ENCODE measurements around the gene IGFL1. TPM values are rescaled to one million over a fixed set of nuclear protein-coding genes. Genes with fewer than 3 reads are reported as not detected.
"Not testable (repeated sequence)": the region's sequence is repeated elsewhere in the genome, so short reads cannot be mapped to it uniquely, and the experiment has no call there.

The IGFL1 gene
- total RNA-seq, 1 donor from 2014 or later: not detected

GRCh38 chr19:46221152-46221551, 8.4 kb upstream of the IGFL1 start:
- DNase-seq (ENCODE audit: low spot score in 2 of 2): no peak
- FAIRE-seq: no peak

GRCh38 chr19:46221981-46222610, 7.4 kb upstream of the IGFL1 start:
- peak in 1 of 2 donors; percentile 33 for DNase-seq (ENCODE audit: low spot score in 2 of 2)
- FAIRE-seq: no peak

GRCh38 chr19:46223787-46224186, 5.8 kb upstream of the IGFL1 start:
- FAIRE-seq; DNase-seq (ENCODE audit: low spot score in 2 of 2): not testable (repeated sequence)

- DNase-seq (ENCODE audit: low spot score in 2 of 2) (no peak), FAIRE-seq (no peak)
These were observed 4.8 kb upstream of the IGFL1 start for GRCh38 chr19:46224773-46225172.

- FAIRE-seq: no peak
- no peak for DNase-seq (ENCODE audit: low spot score in 2 of 2)
These were observed 4.0 kb upstream of the IGFL1 start for GRCh38 chr19:46225558-46226004.

- no peak for FAIRE-seq
- DNase-seq (ENCODE audit: low spot score in 2 of 2): no peak
These were observed 3.0 kb upstream of the IGFL1 start for GRCh38 chr19:46226438-46226973.

GRCh38 chr19:46232029-46232428, 2.5 kb downstream of the IGFL1 start:
- no peak for FAIRE-seq
- DNase-seq (ENCODE audit: low spot score in 2 of 2): no peak

- no peak for DNase-seq (ENCODE audit: low spot score in 2 of 2)
- FAIRE-seq: no peak
These were observed 2.9 kb downstream of the IGFL1 start for GRCh38 chr19:46232468-46232867.

- no peak for DNase-seq (ENCODE audit: low spot score in 2 of 2)
- no peak for FAIRE-seq
These were observed 3.5 kb downstream of the IGFL1 start for GRCh38 chr19:46232938-46233621.

- FAIRE-seq; DNase-seq (ENCODE audit: low spot score in 2 of 2): not testable (repeated sequence)
These were observed 4.3 kb downstream of the IGFL1 start for GRCh38 chr19:46233871-46234270.

GRCh38 chr19:46238141-46238540, 8.6 kb downstream of the IGFL1 start:
- not testable (repeated sequence) for DNase-seq (ENCODE audit: low spot score in 2 of 2); FAIRE-seq

- FAIRE-seq (no peak), DNase-seq (ENCODE audit: low spot score in 2 of 2) (no peak)
These were observed 9.9 kb downstream of the IGFL1 start for GRCh38 chr19:46239193-46240024.

GRCh38 chr19:46240693-46241092, 11.2 kb downstream of the IGFL1 start:
- FAIRE-seq (no peak), DNase-seq (ENCODE audit: low spot score in 2 of 2) (no peak)

GRCh38 chr19:46241626-46242025, 12.1 kb downstream of the IGFL1 start:
- no peak for DNase-seq (ENCODE audit: low spot score in 2 of 2)
- FAIRE-seq: no peak

- DNase-seq (ENCODE audit: low spot score in 2 of 2); FAIRE-seq: not testable (repeated sequence)
These were observed 13.6 kb downstream of the IGFL1 start for GRCh38 chr19:46243081-46243654.

GRCh38 chr19:46250076-46250735, 20.7 kb downstream of the IGFL1 start:
- DNase-seq (ENCODE audit: low spot score in 2 of 2) (no peak), FAIRE-seq (no peak)

GRCh38 chr19:46251416-46251815, 21.9 kb downstream of the IGFL1 start:
- DNase-seq (ENCODE audit: low spot score in 2 of 2): no peak
- no peak for FAIRE-seq

GRCh38 chr19:46254776-46255175, 25.2 kb downstream of the IGFL1 start:
- no peak for DNase-seq (ENCODE audit: low spot score in 2 of 2)
- FAIRE-seq: no peak

- FAIRE-seq: no peak
- DNase-seq (ENCODE audit: low spot score in 2 of 2): no peak
These were observed 27.3 kb downstream of the IGFL1 start for GRCh38 chr19:46256855-46257254.

- FAIRE-seq; DNase-seq (ENCODE audit: low spot score in 2 of 2): not testable (repeated sequence)
These were observed 32.0 kb downstream of the IGFL1 start for GRCh38 chr19:46261501-46261900.
